GM19438 (cell line): ENCODE measurements around the gene MDC1.
"Not testable (repeated sequence)": the region's sequence is repeated elsewhere in the genome, so short reads cannot be mapped to it uniquely, and the experiment has no call there.

ENCODE experiments used
- ATAC-seq: cut with Tn5 transposase; IDR thresholded peaks from one replicate; pipeline ENCODE4 v1.9.1; 2021; ENCODE audit warnings: low read depth; ENCODE audit not compliant: unreplicated experiment

The MDC1 gene

GRCh38 chr6:30717129-30717844 lies at the start of gene MDC1:
TSS of gene MDC1 (minus strand) at chr6:30717281. CDS start at chr6:30715175, 2,106 bp downstream.
- ATAC-seq = peak; percentile 67

GRCh38 chr6:30766461-30767157 lies 49.5 kb upstream of the MDC1 start:
- no peak for ATAC-seq

GRCh38 chr6:30765495-30765894 lies 48.4 kb upstream of the MDC1 start:
- ATAC-seq = not testable (repeated sequence)

- ATAC-seq = not testable (repeated sequence)
Observed at GRCh38 chr6:30764490-30765043, 47.5 kb upstream of the MDC1 start.

- ATAC-seq = peak; percentile 56
Observed at GRCh38 chr6:30763618-30764489, 46.8 kb upstream of the MDC1 start.

GRCh38 chr6:30763155-30763617 lies 46.1 kb upstream of the MDC1 start:
- no peak for ATAC-seq

GRCh38 chr6:30761791-30762429 lies 44.8 kb upstream of the MDC1 start:
- no peak for ATAC-seq

GRCh38 chr6:30760549-30760948 lies 43.5 kb upstream of the MDC1 start:
- no peak for ATAC-seq

- ATAC-seq = no peak
Observed at GRCh38 chr6:30759575-30760239, 42.6 kb upstream of the MDC1 start.

- no peak for ATAC-seq
Observed at GRCh38 chr6:30757261-30757904, 40.3 kb upstream of the MDC1 start.

GRCh38 chr6:30756405-30757003 lies 39.4 kb upstream of the MDC1 start:
- not testable (repeated sequence) for ATAC-seq

GRCh38 chr6:30754631-30755030 lies 37.5 kb upstream of the MDC1 start:
- no peak for ATAC-seq

GRCh38 chr6:30752157-30752927 lies 35.3 kb upstream of the MDC1 start:
- ATAC-seq = no peak

- no peak for ATAC-seq
Observed at GRCh38 chr6:30750379-30750668, 33.2 kb upstream of the MDC1 start.

- ATAC-seq = no peak
Observed at GRCh38 chr6:30749554-30750378, 32.7 kb upstream of the MDC1 start.

- ATAC-seq = no peak
Observed at GRCh38 chr6:30748851-30749540, 31.9 kb upstream of the MDC1 start.
